ENCODE data around the gene FCN1. TPM values are rescaled to one million over a fixed set of nuclear protein-coding genes. Genes with fewer than 3 reads are reported as not detected.

The FCN1 gene
- total and polyA plus RNA-seq, 9 of the 15 experiments (the other 6 are each of a cell fraction or from before 2014, with no cell fraction given), result not detected

DNA sequence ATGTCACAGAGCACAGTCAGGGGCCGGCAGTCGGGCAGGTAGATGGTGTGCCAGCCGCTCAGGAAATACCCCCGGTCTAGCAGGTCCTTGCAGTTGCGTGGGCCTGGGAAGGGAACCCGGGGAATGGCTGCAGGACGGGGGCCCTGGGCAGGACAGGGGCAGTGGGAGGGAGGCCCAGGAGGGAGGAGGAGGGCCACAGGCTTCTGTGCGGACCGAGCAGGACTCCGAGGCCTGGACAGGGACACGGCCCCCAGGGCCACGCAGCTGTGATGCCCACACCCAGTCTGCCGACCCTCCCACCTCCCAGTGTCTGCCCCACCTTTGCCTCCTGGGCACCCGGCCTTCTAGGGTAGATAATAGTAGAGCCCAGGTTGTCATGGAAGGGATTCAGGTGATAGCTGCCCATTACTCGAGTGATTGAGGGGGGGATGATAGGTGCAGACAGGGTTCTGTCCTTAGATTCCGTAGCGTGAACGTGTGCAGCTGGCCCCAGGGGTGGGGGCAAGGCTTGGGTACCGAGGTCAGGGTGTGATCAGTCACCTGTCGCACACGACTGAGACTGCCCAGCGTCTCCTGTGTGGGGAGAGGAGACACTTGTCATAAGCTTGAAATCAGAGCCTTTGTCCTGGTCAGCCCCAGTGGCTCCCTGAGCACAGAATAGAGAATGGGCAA is 4.5 kb downstream of the FCN1 start:
- POLR2A ChIA-PET, result no interaction called here
- Histone ChIP-seq H3K4me2 (ENCODE audit: insufficient read depth, low read length) (no peak overlapping the region), H3K27me3 (ENCODE audit: control insufficient read depth in 2 of 2, insufficient read depth in 2 of 2, low read length in 2 of 2) (peaks cover 11 to 54% of the 10 kb centered on the region in 2 experiments; a peak in 4 of 5 replicates), H3K9me1 (ENCODE audit: control insufficient read depth, insufficient read depth, low read length) (no peaks in the 10 kb centered on the region), H3K4me1 (replicated peaks in 1 of 2; ENCODE audit: control insufficient read depth in 2 of 2, insufficient read depth in 2 of 2, low read length in 2 of 2) (no peaks in the 10 kb centered on the region), H3K9ac (ENCODE audit: insufficient read depth in 1 of 2, low read depth in 2 of 2, low read length in 2 of 2) (no peak overlapping the region), H3K27ac (ENCODE audit: extremely low read depth, low read depth, low read length) (no peak overlapping the region), H3K36me3 (ENCODE audit: control insufficient read depth, insufficient read depth, low read length) (no peaks in the 10 kb centered on the region), H4K20me1 (replicated peaks; ENCODE audit: control insufficient read depth, insufficient read depth, low read length) (peaks cover 5% of the 10 kb centered on the region), H3K9me3 (replicated peaks; ENCODE audit: control insufficient read depth, insufficient read depth, low read depth, low read length) (no peaks in the 10 kb centered on the region), H2AFZ (ENCODE audit: low read depth, low read length) (no peak overlapping the region), H3K4me3 (no peak overlapping the region), H3K79me2 (ENCODE audit: control insufficient read depth, insufficient read depth, low read length) (no peaks in the 10 kb centered on the region)
- BruUV-seq (replicated peaks), result no TSS peak
- CTCF ChIA-PET (ENCODE audit: low intra/inter-chr PET ratio), result no interaction called here
- ATAC-seq, result no peak
- no peak for DNase-seq (ENCODE audit: extremely low read depth in 1 of 4, low spot score in 3 of 4)
- FAIRE-seq, result no peak
- 0% methylated on average over 20 of the region's 22 CpGs for WGBS (ENCODE audit: insufficient coverage, low coverage, missing lambda C conversion rate)
- TF ChIP-seq XRCC3 (IDR thresholded peaks at IDR 0.05), result no peak
- no peak for TF ChIP-seq RBM34 (IDR thresholded peaks at IDR 0.05; ENCODE audit: borderline replicate concordance, insufficient read depth, low read length)
- no peak for TF ChIP-seq DLX4 (CRISPR knock-in tag; IDR thresholded peaks at IDR 0.05)
- no peak for TF ChIP-seq RAD21 (CRISPR knock-in tag; conservative IDR thresholded peaks at IDR 0.05 in 1 of 2, IDR thresholded peaks at IDR 0.05 in 1 of 2)
- TF ChIP-seq ZNF3 (CRISPR knock-in tag; IDR thresholded peaks at IDR 0.05), result no peak
- TF ChIP-seq TEAD2 (tag; IDR thresholded peaks at IDR 0.05), result no peak
- TF ChIP-seq, protein P1, sequence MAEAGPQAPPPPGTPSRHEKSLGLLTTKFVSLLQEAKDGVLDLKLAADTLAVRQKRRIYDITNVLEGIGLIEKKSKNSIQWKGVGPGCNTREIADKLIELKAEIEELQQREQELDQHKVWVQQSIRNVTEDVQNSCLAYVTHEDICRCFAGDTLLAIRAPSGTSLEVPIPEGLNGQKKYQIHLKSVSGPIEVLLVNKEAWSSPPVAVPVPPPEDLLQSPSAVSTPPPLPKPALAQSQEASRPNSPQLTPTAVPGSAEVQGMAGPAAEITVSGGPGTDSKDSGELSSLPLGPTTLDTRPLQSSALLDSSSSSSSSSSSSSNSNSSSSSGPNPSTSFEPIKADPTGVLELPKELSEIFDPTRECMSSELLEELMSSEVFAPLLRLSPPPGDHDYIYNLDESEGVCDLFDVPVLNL (CRISPR knock-in tag; IDR thresholded peaks at IDR 0.05; ENCODE audit: low read depth), result no peak
- TF ChIP-seq, protein P2, sequence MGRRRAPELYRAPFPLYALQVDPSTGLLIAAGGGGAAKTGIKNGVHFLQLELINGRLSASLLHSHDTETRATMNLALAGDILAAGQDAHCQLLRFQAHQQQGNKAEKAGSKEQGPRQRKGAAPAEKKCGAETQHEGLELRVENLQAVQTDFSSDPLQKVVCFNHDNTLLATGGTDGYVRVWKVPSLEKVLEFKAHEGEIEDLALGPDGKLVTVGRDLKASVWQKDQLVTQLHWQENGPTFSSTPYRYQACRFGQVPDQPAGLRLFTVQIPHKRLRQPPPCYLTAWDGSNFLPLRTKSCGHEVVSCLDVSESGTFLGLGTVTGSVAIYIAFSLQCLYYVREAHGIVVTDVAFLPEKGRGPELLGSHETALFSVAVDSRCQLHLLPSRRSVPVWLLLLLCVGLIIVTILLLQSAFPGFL (CRISPR knock-in tag; IDR thresholded peaks at IDR 0.05), result no peak
- no peak for TF ChIP-seq HCFC1 (IDR thresholded peaks at IDR 0.05; ENCODE audit: low read depth, low read length)
- TF ChIP-seq ZNF668 (CRISPR knock-in tag; IDR thresholded peaks at IDR 0.05), result no peak
- intact Hi-C loops (cut with micrococcal nuclease) (no loop called here), in situ Hi-C loops (cut with MboI) (no loop called here)
